Peyer's patch (tissue), 4 donors: Measurements from ENCODE around the gene PCDHA1.
"Not testable (repeated sequence)": the region's sequence is repeated elsewhere in the genome, so short reads cannot be mapped to it uniquely, and the experiment has no call there.

Experiments used
- POLR2A ChIP-seq, 2 donors: fragments of 450-650 bp; IDR thresholded peaks; one replicate each; pipeline ENCODE4 v1.5.1; 2017; ENCODE audit warnings: antibody characterized with exemption in 2 of 2, mild to moderate bottlenecking in 2 of 2, moderate library complexity in 2 of 2
- TF ChIP-seq, protein P1 (sequence below), 6 experiments: fragments of 450-650 bp in 4 of 6; fragments of 200-600 bp in 2 of 6; sonication (generic) in 1 of 6; IDR thresholded peaks; one replicate each; pipeline ENCODE4 v1.5.1; 2017 to 2019; ENCODE audit warnings: antibody characterized with exemption in 6 of 6, mild to moderate bottlenecking in 3 of 6, moderate library complexity in 1 of 6

DNA sequence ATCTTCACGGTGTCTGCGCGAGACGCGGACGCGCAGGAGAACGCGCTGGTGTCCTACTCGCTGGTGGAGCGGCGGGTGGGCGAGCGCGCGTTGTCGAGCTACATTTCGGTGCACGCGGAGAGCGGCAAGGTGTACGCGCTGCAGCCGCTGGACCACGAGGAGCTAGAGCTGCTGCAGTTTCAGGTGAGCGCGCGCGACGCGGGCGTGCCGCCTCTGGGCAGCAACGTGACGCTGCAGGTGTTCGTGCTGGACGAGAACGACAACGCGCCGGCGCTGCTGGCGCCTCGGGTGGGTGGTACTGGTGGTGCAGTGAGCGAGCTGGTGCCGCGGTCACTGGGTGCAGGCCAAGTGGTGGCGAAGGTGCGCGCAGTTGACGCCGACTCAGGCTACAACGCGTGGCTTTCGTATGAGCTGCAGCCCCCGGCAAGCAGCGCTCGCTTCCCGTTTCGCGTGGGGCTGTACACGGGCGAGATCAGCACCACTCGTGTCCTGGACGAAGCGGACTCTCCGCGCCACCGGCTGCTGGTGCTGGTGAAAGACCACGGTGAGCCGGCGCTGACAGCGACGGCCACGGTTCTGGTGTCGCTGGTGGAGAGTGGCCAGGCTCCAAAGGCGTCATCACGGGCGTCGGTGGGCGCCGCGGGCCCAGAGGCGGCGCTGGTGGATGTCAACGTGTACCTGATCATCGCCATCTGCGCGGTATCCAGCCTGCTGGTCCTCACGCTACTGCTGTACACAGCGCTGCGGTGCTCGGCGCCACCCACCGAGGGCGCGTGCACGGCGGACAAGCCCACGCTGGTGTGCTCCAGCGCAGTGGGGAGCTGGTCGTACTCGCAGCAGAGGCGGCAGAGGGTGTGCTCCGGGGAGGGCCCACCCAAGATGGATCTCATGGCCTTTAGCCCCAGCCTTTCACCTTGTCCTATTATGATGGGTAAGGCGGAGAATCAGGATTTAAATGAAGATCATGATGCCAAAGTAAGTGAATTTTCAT is 43.9 kb downstream of the PCDHA1 start:
- TF ChIP-seq, protein P1, sequence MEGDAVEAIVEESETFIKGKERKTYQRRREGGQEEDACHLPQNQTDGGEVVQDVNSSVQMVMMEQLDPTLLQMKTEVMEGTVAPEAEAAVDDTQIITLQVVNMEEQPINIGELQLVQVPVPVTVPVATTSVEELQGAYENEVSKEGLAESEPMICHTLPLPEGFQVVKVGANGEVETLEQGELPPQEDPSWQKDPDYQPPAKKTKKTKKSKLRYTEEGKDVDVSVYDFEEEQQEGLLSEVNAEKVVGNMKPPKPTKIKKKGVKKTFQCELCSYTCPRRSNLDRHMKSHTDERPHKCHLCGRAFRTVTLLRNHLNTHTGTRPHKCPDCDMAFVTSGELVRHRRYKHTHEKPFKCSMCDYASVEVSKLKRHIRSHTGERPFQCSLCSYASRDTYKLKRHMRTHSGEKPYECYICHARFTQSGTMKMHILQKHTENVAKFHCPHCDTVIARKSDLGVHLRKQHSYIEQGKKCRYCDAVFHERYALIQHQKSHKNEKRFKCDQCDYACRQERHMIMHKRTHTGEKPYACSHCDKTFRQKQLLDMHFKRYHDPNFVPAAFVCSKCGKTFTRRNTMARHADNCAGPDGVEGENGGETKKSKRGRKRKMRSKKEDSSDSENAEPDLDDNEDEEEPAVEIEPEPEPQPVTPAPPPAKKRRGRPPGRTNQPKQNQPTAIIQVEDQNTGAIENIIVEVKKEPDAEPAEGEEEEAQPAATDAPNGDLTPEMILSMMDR (IDR thresholded peaks at IDR 0.05), result not testable (repeated sequence)
- TF ChIP-seq POLR2A (IDR thresholded peaks at IDR 0.05), result not testable (repeated sequence)
